Immature natural killer cell (primary cell): Measurements from ENCODE around the gene VSIG10L. TPM values are rescaled to one million over a fixed set of nuclear protein-coding genes. Genes with fewer than 3 reads are reported as not detected.

ENCODE experiments used
- DNase-seq, 3 donors: peaks; one replicate each; pipeline ENCODE4 v3.0.0; 2022; ENCODE audit warnings: mixed read lengths in 1 of 3
- H3K27ac Mint-ChIP-seq, 6 donors: one replicate each; pipeline ENCODE4 v1.8.0; 2020; ENCODE audit warnings: mixed read lengths in 6 of 6, mild to moderate bottlenecking in 5 of 6, inconsistent platforms in 4 of 6, moderate library complexity in 3 of 6
- H3K27me3 Mint-ChIP-seq, 3 donors: one replicate each; pipeline ENCODE4 v1.8.0; 2020 to 2021; ENCODE audit warnings: low read depth in 3 of 3, mild to moderate bottlenecking in 3 of 3, mixed read lengths in 3 of 3, moderate library complexity in 3 of 3, inconsistent platforms in 1 of 3
- H3K36me3 Mint-ChIP-seq, 3 donors: one replicate each; pipeline ENCODE4 v1.8.0; 2020; ENCODE audit warnings: mixed read lengths in 3 of 3, inconsistent platforms in 2 of 3, mild to moderate bottlenecking in 2 of 3
- H3K4me1 Mint-ChIP-seq, 2 donors: one replicate each; pipeline ENCODE4 v1.8.0; 2020; ENCODE audit warnings: inconsistent platforms in 2 of 2, mild to moderate bottlenecking in 2 of 2, mixed read lengths in 2 of 2, moderate library complexity in 1 of 2
- H3K4me3 Mint-ChIP-seq, 5 donors: one replicate each; pipeline ENCODE4 v1.8.0; 2020; ENCODE audit warnings: mild to moderate bottlenecking in 5 of 5, mixed read lengths in 5 of 5, inconsistent platforms in 3 of 5, moderate library complexity in 3 of 5
- H3K9me3 Mint-ChIP-seq, 6 donors: one replicate each; pipeline ENCODE4 v1.8.0; 2020; ENCODE audit warnings: mild to moderate bottlenecking in 6 of 6, mixed read lengths in 6 of 6, inconsistent platforms in 4 of 6, moderate library complexity in 3 of 6
- polyA plus RNA-seq, 3 donors: library from polyadenylated mRNA; unstranded; fragments of 300-500 nt; fragmentation: Illumina TruSeq; gene quantifications; one replicate each; pipeline ENCODE4 v1.2.3, GENCODE V29; 2021

Gene VSIG10L
- polyA plus RNA-seq, 3 donors from 2014 or later = 0.38 TPM; not detected in 2

- H3K36me3 Mint-ChIP-seq = peaks cover 0 to 10% (median 8%) of the 10 kb centered on the region in 3 donors
- H3K9me3 Mint-ChIP-seq = peaks cover 0 to 1% (median 0%) of the 10 kb centered on the region in 6 donors
- no peak overlapping the region for H3K27ac Mint-ChIP-seq
These were observed 16.0 kb upstream of the VSIG10L start for GRCh38 chr19:51357952-51358351.

GRCh38 chr19:51356159-51356801 is 14.3 kb upstream of the VSIG10L start:
- no peak for DNase-seq
- H3K9me3 Mint-ChIP-seq = peaks cover 0 to 1% (median 0%) of the 10 kb centered on the region in 6 donors
- no peak overlapping the region for H3K4me3 Mint-ChIP-seq
- peaks cover 0 to 4% (median 0%) of the 10 kb centered on the region in 3 donors for H3K27me3 Mint-ChIP-seq
- peaks cover 8 to 21% (median 17%) of the 10 kb centered on the region in 3 donors for H3K36me3 Mint-ChIP-seq
- H3K27ac Mint-ChIP-seq = no peak overlapping the region
- H3K4me1 Mint-ChIP-seq = peaks cover 0 to 2% of the 10 kb centered on the region in 2 donors

More at GRCh38 chr19:51357952-51358351, 16.0 kb upstream of the VSIG10L start:
- Mint-ChIP-seq H3K4me1 (peaks cover 7 to 12% of the 10 kb centered on the region in 2 donors), H3K27me3 (peaks cover 0 to 2% (median 0%) of the 10 kb centered on the region in 3 donors), H3K4me3 (no peak overlapping the region)
- no peak for DNase-seq

GRCh38 chr19:51354742-51355148 is 12.8 kb upstream of the VSIG10L start:
- Mint-ChIP-seq H3K36me3 (peaks cover 8 to 27% (median 25%) of the 10 kb centered on the region in 3 donors), H3K4me3 (no peak overlapping the region), H3K27ac (no peak overlapping the region), H3K9me3 (peaks cover 0 to 1% (median 0%) of the 10 kb centered on the region in 6 donors), H3K27me3 (peaks cover 0 to 4% (median 0%) of the 10 kb centered on the region in 3 donors), H3K4me1 (peaks cover 0 to 2% of the 10 kb centered on the region in 2 donors)
- DNase-seq = no peak

DNA sequence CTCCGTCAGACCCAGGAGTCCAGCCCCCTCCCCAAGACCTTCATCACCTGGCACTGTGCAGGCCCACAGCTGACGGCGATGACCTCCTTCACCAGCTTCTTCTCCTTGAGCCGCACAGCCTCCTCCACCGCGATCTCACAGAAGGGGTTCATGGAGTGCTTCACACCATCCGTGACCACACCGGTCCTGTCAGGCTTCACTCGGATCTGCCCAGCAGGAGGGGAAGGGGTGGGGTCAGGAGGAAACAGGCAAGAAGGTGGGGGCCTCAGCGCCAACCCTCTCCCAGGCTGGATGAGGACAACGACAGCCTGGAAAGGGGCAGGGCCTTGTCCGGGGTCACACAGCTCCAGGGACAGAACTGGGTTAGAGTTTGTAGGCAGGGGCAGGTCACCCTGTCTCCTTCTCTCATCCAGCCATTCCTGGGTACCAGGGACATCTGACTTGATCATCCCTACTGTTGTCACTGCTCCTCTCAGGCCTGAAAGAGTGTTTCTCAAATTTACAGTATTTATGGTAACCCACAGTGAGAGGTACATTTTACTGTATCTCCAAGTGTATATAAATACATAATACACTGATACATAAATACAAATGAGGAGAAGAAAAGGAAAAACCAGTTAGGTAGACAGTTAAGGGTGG is 12.3 kb upstream of the VSIG10L start:
- no peak overlapping the region for H3K4me3 Mint-ChIP-seq
- peaks cover 0 to 2% of the 10 kb centered on the region in 2 donors for H3K4me1 Mint-ChIP-seq
- H3K27ac Mint-ChIP-seq = no peak overlapping the region
- peaks cover 0 to 4% (median 0%) of the 10 kb centered on the region in 3 donors for H3K27me3 Mint-ChIP-seq
- no peak for DNase-seq
- H3K9me3 Mint-ChIP-seq = peaks cover 0 to 1% (median 0%) of the 10 kb centered on the region in 6 donors
- H3K36me3 Mint-ChIP-seq = peaks cover 8 to 25% (median 23%) of the 10 kb centered on the region in 3 donors

- H3K9me3 Mint-ChIP-seq = no peaks in the 10 kb centered on the region
- peaks cover 0 to 2% of the 10 kb centered on the region in 2 donors for H3K4me1 Mint-ChIP-seq
- H3K27ac Mint-ChIP-seq = no peak overlapping the region
- peaks cover 8 to 25% (median 23%) of the 10 kb centered on the region in 3 donors for H3K36me3 Mint-ChIP-seq
- H3K27me3 Mint-ChIP-seq = peaks cover 0 to 6% (median 0%) of the 10 kb centered on the region in 3 donors
- H3K4me3 Mint-ChIP-seq = no peak overlapping the region
- no peak for DNase-seq
These were observed 10.9 kb upstream of the VSIG10L start for GRCh38 chr19:51352783-51353360.

DNA sequence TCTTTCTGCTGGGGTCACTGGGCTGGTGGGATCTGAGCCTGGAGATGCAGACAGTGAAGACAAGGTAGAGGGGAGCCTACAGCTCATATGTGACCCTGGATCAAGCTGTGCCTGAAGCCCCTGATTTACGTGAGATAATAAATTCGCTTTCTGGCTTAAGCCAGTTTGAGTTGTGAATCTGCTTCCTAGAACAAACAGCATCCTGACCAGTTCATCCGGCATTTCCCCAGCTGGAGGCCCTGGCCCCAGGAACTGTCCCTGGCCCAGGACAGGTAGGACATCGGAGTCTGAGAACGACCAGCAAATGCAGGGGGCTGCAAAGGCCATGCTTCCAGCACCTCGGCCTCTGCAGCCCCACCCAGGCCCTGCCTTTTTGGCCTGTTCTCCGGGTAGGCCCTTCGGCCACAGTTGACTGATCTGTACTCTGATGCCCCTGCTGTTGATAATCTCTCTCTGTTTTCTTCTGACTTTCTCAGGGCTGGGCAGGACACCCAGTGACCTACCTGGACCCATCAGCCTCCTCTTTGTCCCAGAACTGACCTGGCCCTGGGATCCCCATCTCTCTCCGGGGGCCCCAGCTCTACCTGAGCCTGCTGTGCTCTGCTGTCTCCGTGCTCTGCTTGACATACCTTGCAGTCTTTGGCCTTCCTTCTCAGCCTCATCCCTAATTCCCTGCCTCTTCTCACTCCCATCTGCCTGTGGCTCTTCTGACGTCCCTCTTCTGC is 9.5 kb upstream of the VSIG10L start:
- no peak overlapping the region for H3K27ac Mint-ChIP-seq
- peaks cover 0 to 2% of the 10 kb centered on the region in 2 donors for H3K4me1 Mint-ChIP-seq
- peaks cover 0 to 4% (median 0%) of the 10 kb centered on the region in 3 donors for H3K27me3 Mint-ChIP-seq
- H3K9me3 Mint-ChIP-seq = no peaks in the 10 kb centered on the region
- no peak for DNase-seq
- H3K36me3 Mint-ChIP-seq = peaks cover 11 to 27% (median 25%) of the 10 kb centered on the region in 3 donors
- H3K4me3 Mint-ChIP-seq = no peak overlapping the region

DNA sequence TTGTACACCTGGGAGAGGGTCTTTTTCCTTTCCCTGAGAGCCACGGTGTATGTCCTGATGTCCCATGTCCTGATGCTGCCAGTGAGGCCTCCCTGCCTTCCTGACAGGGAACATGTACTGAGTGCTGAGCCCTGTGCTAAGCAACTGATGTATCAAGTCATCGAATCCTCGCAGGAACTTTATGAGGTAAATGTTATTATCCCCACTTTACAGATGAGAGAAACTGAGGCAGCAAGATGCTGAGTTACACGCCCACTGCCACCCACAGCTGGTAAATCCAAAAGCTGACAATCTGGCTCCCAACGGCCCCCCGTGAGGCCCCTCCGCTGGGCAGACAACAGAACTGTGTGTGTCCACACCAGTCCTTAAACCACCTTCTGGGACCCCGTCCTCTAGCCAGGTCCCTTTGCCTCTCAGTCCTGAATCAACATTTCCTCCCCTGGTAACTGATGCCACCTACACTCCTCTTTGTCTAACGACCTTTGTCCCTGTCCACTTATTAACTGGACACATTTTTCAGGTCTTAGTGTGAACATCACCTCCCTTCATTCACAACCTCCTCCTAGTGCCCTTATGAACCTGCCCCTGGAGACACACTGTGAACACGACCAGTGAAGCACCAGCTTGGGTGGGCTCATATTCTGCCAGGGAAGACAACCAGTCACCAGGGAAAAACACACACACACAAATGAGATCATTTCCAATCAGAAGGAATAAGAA is 5.4 kb upstream of the VSIG10L start:
- Mint-ChIP-seq H3K27me3 (peaks cover 0 to 4% (median 0%) of the 10 kb centered on the region in 3 donors), H3K27ac (no peak overlapping the region), H3K36me3 (peaks cover 11 to 29% (median 25%) of the 10 kb centered on the region in 3 donors), H3K4me1 (no peaks in the 10 kb centered on the region), H3K4me3 (no peak overlapping the region), H3K9me3 (no peaks in the 10 kb centered on the region)
- DNase-seq = no peak

DNA sequence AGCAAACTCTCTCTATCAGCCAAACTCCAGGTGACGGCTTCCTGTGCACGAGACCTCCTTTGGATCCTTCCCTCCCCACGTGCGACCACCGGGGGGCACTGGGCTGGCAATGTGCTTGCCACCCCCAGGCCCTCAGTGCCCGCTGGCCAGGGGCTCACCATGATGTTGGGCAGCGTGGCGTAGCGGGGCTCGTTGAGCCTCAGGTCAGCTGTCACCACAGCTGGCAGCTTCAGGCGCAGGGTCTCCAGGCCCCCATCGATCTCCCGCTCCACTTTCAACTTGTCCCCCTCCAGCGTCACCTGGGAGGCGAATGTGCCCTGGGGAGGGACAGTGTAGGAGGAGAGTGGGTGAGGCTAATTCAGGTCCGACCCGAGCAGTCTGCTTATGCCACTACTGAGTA is 4.8 kb upstream of the VSIG10L start:
- Mint-ChIP-seq H3K27ac (no peak overlapping the region), H3K4me1 (no peaks in the 10 kb centered on the region), H3K36me3 (peaks cover 6 to 23% (median 19%) of the 10 kb centered on the region in 3 donors), H3K9me3 (no peaks in the 10 kb centered on the region), H3K27me3 (peaks cover 0 to 2% (median 0%) of the 10 kb centered on the region in 3 donors), H3K4me3 (no peak overlapping the region)
- no peak for DNase-seq

DNA sequence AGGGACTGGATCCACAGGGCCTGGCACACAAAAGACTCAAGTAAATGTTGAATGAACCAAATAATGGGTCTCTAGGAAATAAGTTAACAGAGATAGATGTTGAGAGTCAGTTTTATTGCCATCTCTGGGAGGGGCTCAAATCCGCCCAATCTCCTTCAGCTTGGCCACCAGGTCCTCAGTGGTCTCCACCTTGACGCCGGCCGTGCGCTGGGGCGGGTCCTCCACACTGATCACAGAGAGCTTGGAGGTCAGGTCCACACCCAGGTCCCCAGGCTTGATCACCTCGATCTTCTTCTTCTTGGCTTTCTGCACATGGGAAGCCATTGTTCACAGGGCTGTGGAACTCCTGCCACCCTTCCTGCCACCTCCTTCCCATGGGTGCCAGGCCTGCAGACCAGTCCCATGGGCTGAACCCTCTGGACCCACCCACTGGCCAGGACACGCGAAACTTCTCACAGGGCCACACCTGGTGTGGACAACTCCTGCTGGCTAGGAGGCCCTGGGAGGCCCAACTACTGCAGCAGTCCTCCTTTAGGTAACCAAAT is 3.2 kb upstream of the VSIG10L start:
- peaks cover 4 to 13% (median 12%) of the 10 kb centered on the region in 3 donors for H3K36me3 Mint-ChIP-seq
- no peak overlapping the region for H3K4me3 Mint-ChIP-seq
- peaks cover 0 to 2% of the 10 kb centered on the region in 2 donors for H3K4me1 Mint-ChIP-seq
- H3K27me3 Mint-ChIP-seq = peaks cover 0 to 3% (median 2%) of the 10 kb centered on the region in 3 donors
- no peak for DNase-seq
- H3K27ac Mint-ChIP-seq = no peak overlapping the region
- no peaks in the 10 kb centered on the region for H3K9me3 Mint-ChIP-seq

DNA sequence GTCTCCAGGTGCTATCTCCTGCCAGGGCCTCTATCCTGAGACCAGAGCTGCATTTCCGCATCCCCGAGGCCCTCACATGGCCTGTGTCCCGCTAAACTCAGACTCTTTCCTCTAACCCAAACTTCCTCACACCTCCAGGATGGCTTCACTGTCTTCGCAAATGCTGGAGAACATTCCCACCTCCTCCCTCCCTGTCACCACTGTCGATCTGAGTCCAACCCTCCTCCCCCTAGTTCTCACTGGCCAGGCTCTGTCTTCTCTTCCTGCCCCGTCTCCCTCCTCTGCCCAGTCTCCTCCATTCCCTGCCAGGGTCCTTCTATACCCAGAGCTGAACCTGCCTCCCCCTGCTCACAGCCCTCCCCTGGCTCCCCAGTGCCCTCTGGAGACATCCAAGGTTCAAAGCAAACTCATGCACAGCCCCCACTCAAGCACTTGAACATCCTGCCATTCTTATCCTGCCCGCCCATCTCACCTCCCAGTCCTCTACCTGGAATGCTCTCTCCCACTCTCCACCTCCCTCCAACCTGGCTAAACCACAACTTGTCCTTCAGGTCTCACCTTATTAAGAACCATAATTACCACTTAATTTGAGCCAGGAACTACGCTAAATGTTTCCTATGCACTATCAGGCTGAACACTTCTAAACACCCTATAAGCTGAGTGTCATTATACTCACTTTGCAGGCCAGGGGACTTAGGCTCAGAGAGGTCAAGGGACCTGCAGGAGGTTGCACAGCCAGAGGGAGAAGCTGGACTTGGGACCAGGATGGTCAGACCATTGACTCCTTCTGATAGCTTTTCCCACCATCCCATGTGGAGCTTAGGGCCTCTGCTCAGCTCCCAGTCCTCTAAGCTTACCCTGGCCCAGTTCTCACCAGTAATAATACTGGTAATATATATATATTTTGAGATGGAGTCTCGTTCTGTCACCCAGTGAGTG is 961 bp upstream of the VSIG10L start:
- H3K27ac Mint-ChIP-seq = peak overlapping the region in 2 of 6 donors; percentile 26 to 55
- peaks cover 0 to 8% (median 5%) of the 10 kb centered on the region in 3 donors for H3K27me3 Mint-ChIP-seq
- peaks cover 15 to 16% of the 10 kb centered on the region in 2 donors for H3K4me1 Mint-ChIP-seq
- H3K9me3 Mint-ChIP-seq = no peaks in the 10 kb centered on the region
- H3K4me3 Mint-ChIP-seq = peak overlapping the region in 3 of 5 donors; percentile 7 to 22 (median 7)
- no peak for DNase-seq
- peaks cover 4 to 12% (median 9%) of the 10 kb centered on the region in 3 donors for H3K36me3 Mint-ChIP-seq

- peak overlapping the region; percentile 59 to 80 (median 67) for H3K4me3 Mint-ChIP-seq
- peaks cover 0 to 5% (median 4%) of the 10 kb centered on the region in 3 donors for H3K36me3 Mint-ChIP-seq
- H3K27ac Mint-ChIP-seq = peak overlapping the region in 2 of 6 donors; percentile 39 to 61
- H3K4me1 Mint-ChIP-seq = peaks cover 15 to 16% of the 10 kb centered on the region in 2 donors
- peaks cover 0 to 8% (median 5%) of the 10 kb centered on the region in 3 donors for H3K27me3 Mint-ChIP-seq
- H3K9me3 Mint-ChIP-seq = no peaks in the 10 kb centered on the region
- DNase-seq = no peak
These were observed 873 bp downstream of the VSIG10L start for GRCh38 chr19:51341066-51341465.
